GM21390 (cell line): ENCODE measurements around the gene DNAAF5.

Source experiments
- ATAC-seq: cut with Tn5 transposase; IDR thresholded peaks from one replicate; pipeline ENCODE4 v1.9.1; 2021; ENCODE audit not compliant: unreplicated experiment

The DNAAF5 gene

DNA sequence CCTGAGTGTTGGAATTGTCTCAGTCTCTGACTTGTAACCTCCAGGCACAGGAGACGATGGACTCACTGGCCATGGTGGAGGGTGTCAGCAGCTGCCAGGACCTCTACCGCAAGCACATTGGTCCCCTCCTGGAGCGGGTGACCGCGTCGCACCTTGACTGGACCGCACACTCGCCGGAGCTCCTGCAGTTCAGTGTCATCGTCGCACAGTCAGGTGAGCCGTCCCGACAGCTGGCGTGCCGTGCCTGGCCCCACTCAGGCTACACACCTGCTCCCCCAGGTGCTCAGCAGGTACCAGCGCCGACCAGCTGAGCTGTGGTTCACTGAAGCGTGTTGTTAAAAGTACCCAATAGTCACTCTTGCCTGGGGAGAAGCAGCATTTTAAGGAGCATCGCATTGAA lies 37.3 kb downstream of the DNAAF5 start:
- ATAC-seq: no peak

DNA sequence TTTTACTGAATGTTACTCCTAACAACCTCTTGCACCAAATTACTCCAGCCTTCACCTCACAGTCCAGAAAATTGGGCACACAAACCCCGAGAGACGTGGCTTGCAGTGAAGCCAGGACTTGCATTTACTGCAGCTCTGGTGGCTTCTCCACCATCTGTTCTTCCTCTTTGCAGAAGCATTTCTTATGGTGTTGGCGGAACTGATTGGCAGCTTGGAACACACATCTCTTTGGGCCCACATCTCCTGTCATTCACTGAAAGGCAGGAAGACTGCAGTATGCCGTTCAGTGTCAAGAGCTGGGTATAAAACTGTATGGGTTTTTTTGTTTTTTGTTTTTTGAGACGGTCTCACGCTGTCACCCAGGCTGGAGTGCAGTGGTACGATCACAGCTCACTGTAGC lies 38.9 kb downstream of the DNAAF5 start:
- no peak for ATAC-seq

DNA sequence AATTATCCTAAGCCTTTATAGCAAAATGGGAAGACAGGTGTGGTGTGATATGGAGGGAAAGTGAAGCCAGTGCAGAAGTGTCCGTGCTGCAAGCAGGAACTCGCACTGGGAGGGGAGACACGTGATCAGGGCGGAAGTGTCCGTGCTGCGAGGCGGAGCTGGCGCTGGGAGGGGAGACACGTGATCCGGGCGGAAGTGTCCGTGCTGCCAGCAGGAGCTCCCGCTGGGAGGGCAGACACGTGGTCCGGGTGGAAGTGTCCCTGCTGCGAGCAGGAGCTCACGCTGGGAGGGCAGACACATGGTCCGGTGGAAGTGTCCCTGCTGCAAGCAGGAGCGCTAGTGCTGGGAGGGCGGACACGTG lies 41.1 kb downstream of the DNAAF5 start:
- no peak for ATAC-seq

DNA sequence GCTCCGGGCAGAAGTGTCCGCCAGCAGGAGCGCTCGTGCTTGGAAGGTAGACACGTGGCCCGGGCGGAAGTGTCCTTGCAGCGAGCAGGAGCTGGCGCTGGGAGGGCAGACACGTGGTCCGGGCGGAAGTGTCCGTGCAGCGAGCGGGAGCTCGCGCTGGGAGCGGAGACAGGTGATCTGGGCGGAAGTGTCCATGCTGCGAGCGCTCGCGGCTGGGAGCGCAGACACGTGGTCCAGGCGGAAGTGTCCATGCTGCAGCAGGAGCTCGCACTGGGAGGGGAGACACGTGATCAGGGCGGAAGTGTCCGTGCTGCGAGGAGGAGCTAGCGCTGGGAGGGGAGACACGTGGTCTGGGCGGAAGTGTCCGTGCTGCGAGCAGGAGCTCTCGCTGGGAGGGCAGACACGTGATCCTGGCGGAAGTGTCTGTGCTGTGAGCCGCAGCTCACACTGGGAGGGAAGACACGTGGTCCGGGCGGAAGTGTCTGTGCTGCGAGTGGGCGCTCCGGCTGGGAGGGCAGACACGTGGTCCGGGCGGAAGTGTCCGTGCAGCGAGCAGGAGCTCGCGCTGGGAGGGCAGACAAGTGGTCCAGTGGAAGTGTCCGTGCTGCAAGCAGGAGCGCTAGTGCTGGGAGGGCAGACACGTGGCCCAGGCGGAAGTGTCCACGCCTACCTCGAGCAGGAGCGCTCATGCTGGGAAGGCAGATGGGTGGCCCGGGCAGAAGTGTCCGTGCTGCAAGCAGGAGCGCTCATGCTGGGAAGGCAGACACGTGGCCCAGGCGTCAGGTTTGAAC lies 41.6 kb downstream of the DNAAF5 start:
- no peak for ATAC-seq

DNA sequence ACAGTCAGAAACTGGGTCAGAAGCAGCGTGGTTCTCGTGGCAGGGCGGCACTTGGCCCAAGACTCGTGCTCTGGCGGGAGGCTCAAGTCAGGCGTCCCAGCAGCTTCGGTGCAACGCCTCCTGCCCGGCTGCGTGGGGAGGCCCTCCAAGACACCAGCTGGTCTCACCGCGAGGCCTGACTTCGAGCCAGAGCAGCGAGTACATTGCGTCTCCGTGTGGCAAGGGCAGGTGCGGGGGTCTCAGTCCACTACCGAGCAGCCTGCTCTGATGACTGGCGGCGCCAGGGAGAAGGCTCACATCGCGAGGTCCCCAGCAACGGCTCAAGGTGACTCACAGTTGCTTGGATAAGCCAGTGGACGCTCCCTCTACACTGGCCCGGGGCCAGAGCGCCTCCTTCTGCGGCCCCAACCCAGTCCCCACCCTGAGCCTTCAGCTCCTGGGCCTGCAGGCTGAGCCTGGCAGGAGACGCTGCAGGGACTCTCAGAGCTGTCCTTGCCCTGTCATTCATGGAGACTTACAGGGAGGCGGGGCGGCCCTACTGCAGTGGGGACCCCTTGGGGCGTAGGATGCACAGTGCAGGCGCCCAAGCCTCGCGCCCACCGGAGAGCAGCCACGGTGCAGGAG lies 42.5 kb downstream of the DNAAF5 start:
- no peak for ATAC-seq

DNA sequence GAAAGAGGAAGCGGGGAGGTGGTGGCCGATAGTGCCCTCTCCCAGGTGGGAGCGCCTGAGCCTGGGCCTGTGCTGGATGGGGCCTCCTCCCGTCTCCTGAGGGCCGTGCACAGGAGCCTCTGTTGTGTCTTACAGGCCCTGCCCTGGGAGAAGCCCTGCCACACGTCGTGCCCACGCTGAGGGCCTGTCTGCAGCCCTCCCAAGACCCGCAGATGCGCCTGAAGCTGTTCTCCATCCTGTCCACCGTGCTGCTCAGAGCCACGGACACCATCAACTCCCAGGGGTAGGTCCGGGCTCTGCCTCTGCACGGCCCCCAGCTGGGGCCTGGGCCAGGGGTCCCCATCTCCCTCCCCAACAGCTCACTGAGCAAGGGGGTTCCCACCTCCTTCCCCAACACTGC lies 43.8 kb downstream of the DNAAF5 start:
- ATAC-seq: no peak

DNA sequence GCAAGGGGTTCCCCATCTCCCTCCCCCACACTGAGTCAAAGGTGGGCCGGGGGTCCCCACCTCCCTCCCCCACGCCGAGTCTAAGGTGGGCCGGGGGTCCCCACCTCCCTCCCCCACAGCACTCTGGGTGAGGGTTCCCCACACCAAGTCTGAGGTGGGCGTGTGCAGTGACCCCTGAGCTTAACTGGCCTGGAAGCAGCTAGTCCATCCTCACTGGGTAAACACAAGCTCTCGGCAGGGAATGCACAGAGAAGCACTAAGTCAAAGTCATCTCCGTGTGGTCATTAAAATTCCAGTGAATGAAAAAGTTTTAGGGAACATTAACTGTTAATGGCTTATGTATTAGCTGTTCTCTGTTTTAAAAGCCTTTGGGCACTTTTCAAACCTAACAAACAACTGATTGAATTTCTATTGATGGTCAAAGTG lies 44.3 kb downstream of the DNAAF5 start:
- no peak for ATAC-seq

DNA sequence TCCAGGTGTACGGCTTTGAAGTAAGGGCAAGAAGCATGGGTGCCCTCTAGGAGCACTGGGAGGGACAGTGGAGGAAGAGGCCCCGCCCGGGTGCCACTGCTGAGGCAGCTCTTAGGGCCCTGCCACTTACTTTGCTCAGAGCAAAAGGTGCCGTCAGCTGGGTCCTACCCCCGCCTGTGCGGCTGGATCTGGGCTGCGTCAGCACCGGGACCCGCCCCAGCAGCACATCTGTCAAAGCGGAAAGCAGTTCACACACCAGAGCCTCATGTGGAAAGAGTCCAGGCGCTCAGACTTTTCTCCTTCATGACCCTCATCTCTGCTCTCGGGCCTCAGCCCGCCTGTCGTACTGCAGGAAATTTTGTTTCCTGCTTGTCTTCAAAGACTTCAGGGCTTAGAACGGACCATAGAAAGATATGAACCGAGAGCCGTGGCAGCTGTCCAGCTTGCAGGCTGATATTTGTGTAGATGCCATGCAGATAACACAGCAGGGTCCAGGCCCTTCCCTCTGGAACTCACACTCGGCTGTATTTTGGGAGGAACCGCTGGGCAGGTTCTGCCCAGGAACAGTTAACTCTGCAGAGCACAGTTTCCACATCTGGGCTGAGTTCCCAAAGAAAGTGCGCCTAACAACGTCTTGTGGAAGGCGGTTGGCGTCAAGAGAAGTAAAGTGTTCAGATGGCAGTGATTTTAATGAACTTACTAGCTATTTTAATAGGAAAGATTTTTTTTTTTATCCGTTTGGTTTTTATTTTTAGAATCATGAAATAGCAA lies 44.9 kb downstream of the DNAAF5 start:
- ATAC-seq: no peak

DNA sequence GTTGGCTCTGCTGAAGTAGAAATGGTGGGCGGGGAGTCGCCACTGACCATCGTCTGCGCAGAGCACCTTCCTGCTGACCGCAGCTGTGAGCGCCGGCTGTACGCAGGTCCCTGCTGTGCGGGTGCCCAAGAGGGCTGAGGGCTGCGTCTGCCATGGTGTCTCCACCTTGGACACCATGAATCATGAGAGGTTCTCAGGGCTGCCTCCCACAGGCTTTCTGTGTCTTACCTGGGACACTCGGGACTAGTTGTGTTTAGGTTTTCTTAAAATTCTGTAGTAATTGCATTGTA lies 45.5 kb downstream of the DNAAF5 start:
- no peak for ATAC-seq

DNA sequence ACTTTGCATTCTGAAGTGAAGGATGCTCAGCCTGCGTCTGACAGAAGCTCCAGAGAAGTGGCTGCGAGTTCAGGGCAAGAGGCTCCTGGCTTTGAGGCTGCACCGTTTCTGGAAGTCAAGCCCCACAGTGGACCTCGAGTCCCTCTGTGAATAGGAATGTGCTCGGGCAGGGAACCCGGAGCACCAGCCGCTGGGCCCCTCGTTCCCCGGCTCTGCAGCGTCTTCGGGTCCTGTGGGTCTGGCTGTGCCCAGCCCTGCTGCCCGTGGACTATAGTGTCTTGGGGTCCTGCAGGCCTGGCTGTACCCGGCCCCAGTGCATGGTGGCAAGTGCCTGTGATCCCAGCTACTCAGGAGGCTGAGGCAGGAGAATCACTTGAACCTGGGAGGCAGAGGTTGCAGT lies 45.9 kb downstream of the DNAAF5 start:
- ATAC-seq: no peak

DNA sequence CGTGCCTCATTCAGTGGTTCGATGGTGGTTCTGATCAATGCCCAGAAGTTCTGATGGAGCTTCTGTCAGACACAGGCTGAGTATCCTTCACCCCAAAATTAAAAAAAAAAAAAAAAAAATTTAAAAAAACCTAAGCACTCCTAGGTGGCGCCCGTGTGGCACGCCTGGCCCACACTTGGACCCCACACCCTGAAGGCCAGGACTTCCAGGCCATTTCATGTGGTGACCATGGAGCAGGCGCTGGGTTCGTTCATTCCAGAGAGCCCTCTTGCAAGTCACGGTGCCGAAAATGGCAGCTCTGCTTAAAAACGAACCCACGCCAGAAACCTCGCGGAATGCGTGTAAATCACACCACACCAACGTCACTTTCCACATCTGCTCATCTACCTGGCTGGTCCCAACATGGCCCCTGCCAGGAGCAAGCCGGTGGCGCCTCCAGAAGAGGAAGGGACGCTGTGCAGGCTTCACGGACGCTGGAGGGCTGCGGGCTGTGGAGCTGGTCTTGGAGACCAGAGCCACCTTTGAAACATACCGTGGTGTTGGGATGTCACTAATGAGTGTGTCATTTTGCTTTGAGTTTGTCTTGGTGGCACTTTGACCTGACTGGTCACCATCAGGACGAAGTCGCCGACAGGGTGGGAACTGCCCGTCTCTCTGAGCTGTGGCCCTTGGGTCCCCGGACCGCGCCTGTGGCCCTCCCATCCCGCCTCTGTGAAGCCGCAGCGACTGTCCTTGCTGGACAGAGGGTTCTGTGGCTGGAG lies 46.5 kb downstream of the DNAAF5 start:
- no peak for ATAC-seq

DNA sequence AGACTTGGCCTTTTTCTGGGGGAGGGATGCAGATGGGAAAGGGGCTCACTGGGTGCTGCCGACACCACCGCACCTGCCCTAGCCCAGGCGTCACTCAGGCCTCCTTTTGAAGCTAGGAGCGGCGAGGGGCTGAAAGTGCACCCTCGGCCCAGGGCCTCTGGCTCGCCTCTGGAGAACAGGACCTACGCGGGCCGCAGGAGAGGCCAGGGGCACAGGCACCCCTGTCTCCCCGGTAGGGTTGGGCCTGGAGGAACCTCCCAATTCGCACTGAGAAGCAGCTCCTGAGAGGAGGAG lies 47.1 kb downstream of the DNAAF5 start:
- ATAC-seq: no peak

DNA sequence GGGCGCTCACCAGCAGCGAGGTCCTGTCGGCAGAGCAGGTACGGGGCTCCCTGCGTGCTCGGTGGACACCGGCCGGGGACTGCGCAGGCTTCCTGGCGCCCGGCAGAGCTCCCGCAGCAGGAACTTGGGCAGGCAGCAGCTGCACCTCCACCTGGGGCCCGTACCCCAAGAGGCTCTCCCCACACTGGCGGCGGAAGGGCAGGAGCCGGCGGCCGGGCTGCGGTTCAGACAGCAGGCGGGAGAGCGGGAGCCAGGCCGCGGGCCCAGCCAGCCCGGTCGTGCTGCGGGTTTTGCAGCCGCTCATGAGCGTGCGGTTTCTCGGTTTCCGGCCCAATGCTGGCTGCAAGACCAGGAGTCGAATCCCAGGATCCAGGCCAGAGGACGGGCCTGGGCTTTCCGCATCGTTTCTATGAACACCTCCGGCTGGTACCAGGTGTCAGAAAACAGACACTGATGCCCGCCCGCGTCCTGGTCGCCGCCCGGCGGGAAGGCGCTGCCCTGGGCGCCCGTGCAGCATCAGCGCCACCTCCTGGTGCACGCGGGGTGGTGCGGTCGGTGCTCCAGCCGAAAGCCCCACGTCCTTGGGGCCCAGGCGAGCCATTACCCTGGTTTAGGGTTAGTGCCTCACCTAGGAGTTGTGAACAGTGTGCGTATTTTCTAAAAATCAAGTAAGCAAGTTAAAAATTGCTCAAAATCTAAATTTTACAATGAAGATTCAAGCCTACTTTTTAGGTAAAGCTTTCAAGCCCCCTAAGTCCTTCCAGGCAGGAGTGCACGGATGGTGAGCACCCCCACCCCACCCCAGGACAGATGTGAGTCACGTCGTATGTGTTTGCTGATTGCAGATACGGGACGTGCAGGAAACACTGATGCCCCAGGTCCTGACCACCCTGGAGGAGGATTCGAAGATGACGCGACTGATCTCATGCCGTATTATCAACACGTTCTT lies 47.9 kb downstream of the DNAAF5 start:
- ATAC-seq: no peak

DNA sequence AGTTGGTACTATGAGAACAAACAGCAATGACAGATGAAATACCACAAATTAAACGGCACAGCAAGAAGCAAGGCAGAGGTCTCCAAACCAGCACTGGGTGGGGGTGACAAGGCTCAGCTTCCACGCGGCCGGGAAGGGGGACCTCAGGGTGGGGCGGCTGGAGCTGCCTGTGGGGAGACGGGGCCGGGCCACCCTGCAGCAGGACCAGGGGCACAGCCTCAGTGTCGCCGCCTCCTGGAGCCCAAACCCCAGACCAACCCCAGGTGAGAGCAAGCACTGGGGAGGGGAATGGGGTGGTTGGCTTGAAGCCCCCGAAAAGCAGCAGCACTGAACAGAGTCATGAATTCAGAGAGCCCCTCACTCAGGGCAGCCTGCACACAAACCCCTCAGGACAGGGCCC lies 49.9 kb downstream of the DNAAF5 start:
- no peak for ATAC-seq

DNA sequence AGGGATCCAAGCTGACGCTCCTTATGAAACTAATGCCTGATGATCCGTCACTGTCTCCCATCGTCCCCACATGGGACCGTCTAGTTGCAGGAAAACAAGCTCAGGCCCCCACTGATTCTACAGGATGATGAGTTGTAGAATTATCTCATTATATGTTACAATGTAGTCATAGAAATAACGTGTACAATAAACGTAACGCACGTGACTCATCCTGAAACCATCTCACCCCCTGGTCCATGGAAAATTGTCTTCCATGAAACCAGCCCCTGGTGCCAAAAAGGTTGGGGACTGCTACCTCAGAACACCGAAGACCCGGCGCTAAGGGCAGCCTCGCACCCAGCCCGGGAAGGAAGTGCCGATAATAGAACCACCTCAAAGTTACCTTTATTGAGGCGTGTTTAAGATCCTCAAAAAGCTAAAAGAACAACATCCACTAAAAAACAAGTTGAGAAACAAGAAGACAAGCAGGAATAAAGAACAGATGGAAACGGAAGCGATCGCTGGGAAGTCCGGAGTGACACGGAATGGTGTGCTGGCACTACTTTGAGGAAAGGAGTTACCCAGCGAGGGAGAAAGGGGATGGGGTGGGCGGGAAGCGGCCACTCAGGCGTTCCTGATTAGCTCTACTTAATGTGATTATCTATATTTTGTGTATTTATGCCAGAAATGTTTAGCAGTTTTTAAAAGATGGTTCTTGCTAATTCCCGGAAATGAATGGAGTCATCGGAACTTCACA lies 50.7 kb downstream of the DNAAF5 start:
- ATAC-seq: no peak

DNA sequence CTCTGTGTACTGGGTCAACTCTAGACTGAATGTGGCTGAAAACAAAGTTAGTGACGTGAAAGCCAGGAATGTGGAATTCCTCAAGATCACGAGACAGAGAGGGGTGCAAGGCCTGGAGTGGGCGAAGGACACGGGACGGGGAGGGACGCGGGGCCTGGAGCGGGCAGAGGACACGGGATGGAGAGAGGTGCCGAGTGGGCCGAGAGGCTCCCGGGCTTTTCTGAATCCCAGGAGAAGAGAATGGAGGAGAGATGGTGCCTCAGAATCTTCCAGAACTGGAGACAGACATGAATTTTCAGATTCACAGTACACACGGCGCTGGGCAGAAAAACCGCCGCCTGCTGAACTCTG lies 51.2 kb downstream of the DNAAF5 start:
- ATAC-seq: no peak

DNA sequence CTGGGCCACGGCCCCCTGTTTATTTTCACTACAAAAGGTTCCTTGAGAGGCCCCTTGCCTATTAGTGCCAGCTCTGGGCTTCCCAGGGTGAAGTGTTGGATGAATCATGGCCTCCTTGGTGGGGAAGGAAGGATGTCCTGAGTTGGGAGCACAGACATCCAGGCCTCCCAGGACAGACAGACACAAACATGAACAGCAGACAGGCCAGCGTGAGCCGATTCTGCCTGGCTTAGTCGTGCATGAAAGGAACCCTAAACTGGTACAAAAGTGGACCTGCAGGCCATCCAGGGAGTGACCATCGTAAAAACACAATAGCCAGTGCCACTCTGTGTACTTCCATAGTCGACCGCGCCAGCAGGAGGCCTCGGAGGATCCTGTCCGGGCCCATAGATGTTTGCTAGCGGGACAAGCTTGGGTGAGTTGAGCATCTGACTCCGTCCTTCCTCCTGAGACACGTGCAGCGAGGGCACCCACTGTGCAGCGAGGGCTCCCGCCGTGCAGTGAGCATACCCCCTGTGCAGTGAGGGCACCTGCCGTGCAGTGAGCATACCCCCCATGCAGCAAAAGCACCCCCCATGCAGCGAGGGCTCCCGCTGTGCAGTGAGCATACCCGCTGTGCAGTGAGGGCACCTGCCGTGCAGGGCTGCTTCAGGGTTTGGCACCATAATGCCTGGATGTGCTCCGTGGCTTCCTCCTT lies 51.9 kb downstream of the DNAAF5 start:
- no peak for ATAC-seq

DNA sequence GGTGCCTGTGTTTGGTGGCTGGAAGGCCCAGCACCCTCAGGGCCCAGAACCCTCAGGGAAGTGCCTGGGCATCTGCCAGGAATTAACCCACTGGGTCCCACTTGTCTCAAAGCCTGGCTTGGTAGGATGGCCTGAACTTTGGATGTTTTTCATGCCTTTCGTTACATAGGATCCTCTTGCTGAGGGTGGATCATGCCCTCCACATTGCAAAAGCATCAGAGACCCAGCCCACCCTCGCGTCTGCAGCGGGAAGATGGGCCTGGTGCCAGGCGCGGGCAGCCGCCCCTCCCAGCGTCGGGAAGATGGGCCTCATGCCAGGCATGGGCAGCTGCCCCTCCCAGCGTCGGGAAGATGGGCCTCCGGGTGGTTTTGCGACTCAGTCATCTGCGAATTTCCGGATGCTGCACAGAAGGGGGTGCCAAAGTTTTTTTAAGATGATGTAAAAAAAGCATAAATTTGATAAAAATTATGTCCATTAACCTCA lies 52.5 kb downstream of the DNAAF5 start:
- ATAC-seq: no peak

DNA sequence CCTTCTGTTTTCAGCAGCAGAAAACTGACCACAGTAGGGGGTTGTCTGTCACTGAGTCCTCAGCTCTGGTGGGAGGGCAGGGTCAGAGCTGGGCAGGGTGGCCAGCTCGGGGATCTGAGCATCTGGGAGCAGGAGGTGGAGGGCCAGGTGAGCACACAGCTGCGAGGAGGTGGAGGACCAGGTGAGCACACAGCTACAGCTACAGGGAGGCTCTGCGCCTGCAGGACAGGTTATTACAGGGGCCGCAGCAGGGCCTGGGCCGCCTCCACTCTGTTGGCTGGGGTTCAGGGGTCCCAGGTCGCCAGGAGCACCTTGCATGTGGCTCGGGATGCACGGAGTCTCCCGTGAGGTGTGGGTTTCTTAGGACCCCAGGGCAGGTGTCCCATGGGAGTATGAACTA lies 53.0 kb downstream of the DNAAF5 start:
- no peak for ATAC-seq
